Testis (tissue), 2 donors: Measurements from ENCODE around the gene CDCP1.

Experiments used
- POLR2A ChIP-seq: fragments of 450-650 bp; IDR thresholded peaks from one replicate; pipeline ENCODE4 v1.6.1; 2017; ENCODE audit warnings: antibody characterized with exemption, mild to moderate bottlenecking, moderate library complexity
- TF ChIP-seq, protein P1 (sequence below), 3 experiments: fragments of 450-650 bp in 2 of 3; fragments of 200-600 bp in 1 of 3; sonication (generic) in 1 of 3; IDR thresholded peaks; one replicate each; pipeline ENCODE4 v1.5.1; 2016 to 2019; ENCODE audit warnings: antibody characterized with exemption in 3 of 3, mild to moderate bottlenecking in 2 of 3, moderate library complexity in 1 of 3

DNA sequence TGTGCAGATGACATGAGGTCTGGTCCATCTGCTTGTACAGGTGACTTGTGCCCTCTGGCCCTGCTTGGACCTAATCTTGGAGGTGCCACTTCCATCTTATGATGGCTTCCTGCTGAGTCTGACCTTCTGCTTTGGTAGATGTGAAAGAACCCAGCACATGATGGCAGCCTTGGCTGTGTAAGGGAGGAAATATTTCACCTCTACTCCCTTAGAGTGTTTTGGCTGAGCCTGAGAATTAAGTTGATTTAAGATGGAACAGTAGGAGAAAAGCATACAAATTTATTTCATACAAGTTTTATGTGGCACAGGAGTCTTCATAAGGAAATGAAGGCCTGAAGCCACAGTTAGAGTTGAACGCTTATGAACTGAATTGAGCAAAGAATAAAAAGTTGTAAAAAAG, 27.6 kb upstream of the CDCP1 start:
- TF ChIP-seq, protein P1, sequence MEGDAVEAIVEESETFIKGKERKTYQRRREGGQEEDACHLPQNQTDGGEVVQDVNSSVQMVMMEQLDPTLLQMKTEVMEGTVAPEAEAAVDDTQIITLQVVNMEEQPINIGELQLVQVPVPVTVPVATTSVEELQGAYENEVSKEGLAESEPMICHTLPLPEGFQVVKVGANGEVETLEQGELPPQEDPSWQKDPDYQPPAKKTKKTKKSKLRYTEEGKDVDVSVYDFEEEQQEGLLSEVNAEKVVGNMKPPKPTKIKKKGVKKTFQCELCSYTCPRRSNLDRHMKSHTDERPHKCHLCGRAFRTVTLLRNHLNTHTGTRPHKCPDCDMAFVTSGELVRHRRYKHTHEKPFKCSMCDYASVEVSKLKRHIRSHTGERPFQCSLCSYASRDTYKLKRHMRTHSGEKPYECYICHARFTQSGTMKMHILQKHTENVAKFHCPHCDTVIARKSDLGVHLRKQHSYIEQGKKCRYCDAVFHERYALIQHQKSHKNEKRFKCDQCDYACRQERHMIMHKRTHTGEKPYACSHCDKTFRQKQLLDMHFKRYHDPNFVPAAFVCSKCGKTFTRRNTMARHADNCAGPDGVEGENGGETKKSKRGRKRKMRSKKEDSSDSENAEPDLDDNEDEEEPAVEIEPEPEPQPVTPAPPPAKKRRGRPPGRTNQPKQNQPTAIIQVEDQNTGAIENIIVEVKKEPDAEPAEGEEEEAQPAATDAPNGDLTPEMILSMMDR (IDR thresholded peaks at IDR 0.05) = no peak
- TF ChIP-seq POLR2A = no peak
